Activated CD8-positive, alpha-beta memory T cell treated with anti-CD3 and anti-CD28 coated beads, Interleukin-2, amount 50 U/mL, for 1 hour (primary cell): ENCODE data around the gene INPP5A.

Experiments used
- DNase-seq: peaks from one replicate; pipeline ENCODE4 v3.0.0-alpha.2; 2020; ENCODE audit errors: extremely low read depth

Gene INPP5A

GRCh38 chr10:132518572-132519381 is 18.8 kb upstream of the INPP5A start:
- no peak for DNase-seq

GRCh38 chr10:132519382-132520176 is 18.0 kb upstream of the INPP5A start:
- no peak for DNase-seq

- DNase-seq: no peak
Measured at GRCh38 chr10:132520177-132520811, 17.3 kb upstream of the INPP5A start.

- no peak for DNase-seq
Measured at GRCh38 chr10:132521041-132521465, 16.5 kb upstream of the INPP5A start.

DNA sequence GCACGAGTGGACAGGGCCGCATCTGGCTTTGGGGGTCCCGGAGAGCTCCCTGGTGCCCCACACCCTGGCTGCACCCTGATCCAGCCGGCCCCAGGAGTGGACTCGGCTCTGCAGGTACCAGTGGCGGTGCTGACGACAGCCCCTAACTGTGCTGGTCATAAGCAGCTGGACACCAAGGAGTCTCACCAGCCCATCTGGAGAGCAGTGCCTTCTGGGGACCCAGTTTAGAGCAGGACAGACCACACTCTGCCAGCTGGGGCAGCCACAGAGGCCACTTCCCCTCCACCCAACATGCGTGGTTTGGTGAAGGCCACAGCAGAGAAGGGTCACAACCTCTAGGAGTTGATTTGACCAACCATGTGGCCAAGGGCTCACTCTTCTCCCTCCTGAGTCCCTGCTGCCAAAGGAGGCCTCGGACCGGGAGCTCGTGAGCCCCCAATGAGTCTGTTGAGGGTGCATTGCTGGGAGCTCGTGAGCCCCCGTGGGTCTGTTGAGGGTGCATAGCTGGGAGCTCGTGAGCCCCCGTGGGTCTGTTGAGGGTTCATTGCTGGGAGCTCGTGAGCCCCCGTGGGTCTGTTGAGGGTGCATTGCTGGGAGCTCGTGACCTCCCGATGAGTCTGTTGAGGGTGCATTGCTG is 16.0 kb upstream of the INPP5A start:
- DNase-seq: no peak

DNA sequence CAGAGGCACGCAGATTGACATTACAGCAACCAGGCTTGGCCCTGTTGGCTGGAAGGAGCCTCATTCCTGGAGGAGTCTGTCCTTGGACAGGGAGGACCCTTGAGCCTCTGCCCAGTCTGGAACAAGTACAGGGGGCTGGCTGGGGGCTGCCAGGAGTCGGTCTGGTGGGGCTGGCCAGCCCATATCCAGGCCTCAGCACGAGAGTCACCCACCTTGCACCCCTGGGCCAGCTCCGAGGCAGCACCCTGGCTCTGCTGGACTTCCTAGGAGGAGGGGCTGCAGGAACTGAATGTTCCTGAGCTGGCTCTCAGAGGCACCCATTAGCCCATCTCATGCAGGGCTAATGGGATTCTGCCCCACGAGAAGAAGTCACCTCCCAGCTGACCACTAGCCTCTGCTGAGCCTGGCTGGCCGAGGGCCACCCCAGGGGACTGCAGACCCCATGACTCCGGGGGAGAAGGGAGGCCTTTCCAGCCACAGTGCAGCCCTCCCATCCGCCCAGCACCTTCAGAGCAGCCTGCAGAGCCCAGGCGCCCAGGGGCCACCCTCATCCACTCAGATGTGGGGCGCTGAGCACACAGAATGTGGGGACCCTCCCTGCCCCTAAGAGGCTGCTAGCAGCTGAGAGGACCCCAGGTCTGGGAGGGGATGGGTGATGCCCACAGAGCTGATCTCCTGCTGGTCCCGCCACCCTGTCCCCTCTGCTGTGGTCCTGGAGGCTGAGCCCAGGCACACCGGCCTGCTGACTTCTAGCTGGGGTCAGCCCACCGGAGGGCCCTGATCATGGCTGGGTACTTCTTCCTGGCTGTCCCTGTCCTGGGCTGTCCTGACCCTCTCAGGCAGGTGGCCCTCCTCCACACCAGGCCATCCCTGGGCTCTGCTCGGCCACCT is 14.8 kb upstream of the INPP5A start:
- no peak for DNase-seq

DNA sequence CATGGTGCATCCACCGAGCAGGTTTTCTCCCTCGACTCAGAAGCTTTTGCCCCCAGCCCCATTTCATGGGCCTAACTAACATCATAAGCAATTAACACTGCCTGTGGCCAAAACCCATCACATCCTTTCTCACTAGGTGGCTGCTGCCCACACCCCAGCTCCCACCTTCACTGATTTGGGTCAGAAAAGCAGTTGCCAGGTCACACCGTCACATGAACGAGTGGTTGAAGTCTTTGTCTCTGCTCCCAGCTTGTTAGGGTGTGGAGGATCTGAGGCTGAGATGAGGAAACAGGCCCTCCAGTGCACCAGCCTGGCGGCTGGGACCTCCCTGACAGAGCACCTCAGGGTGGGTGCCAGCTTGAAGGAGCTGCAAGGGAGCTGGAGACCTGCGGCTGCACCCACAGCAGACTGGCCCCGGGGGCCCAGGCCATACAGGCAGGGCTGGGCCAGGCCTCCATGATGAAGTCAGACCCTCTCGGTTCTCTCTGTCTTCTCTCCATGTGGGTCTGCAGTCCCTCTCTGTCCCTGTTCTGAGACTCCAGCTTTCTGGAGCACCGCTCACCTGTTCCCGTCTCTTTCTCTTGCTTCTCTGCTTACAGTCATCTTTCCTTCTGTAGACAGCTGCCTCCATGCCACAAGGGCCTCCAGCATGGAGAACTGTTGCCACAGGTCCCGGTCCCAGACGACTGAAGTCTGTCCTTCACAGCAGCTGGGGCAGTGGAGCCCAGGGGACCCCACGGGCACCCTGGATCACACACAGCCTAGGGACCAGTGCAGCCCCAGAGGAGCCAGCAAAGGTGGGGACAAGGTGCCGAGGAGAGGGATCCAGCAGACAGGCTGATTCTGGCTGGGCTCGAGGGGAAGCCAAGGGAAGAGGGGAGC is 13.8 kb upstream of the INPP5A start:
- DNase-seq: no peak

GRCh38 chr10:132524443-132525285 is 12.9 kb upstream of the INPP5A start:
- DNase-seq: no peak

GRCh38 chr10:132526676-132527075 is 10.9 kb upstream of the INPP5A start:
- DNase-seq: no peak

- DNase-seq: no peak
Measured at GRCh38 chr10:132527339-132528063, 10.1 kb upstream of the INPP5A start.

GRCh38 chr10:132528064-132528691 is 9.4 kb upstream of the INPP5A start:
- DNase-seq: no peak

DNA sequence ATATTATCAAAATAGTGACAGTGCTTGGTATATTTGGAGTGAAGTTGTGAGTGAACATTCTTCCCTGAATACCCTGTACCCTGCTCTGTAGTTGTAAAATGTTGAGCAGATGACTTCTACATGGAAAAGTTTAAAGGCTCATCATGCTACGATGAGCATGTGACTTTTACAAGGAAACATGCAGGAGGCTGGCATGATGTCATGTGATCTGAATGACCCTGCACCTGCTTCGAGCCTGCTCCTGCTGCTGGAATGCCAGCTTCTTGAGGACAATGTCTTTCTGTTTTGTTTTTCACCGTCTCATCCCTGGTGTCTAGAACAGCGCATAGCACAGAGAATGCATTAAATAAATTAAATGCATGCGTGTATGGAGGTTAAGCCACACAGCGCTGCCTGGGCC is 5.4 kb upstream of the INPP5A start:
- no peak for DNase-seq

DNA sequence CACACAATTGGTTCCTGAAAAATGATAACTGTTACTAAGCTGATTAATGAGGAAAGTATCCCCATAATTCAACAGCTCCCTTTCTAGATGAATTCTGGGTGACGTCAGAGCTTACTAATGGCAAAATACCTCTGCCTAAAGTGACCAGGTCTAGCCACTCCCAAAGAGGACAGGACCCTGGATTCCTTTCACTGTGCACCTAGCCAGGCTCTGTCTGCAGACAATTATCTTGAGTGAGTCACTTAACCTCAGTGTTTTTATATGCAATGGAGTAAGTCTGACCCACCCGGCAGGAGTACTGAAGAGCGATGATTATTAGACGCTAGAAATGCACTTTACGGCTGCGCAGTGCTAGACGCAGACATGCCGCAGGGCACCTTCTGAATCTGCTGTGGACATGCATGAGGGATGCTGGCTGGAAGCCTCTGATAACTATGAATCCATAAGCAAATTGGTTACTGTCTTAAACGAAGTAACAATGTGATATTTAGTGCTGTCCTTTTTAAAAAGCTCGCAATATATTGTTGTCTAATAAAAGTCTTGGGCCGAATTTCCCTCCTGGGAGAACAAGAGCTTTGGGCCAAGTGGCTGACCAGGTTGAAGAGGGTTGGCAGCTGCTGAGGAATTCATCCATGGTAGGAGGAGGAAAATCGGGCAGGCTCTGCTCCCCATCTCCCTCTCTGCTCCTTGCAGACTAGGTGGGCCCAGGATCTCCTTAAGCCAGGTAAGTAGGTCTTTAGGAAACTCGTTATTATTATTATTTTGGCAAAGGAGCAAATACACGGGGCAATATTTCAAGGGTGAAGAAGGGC is 4.6 kb upstream of the INPP5A start:
- DNase-seq: no peak

DNA sequence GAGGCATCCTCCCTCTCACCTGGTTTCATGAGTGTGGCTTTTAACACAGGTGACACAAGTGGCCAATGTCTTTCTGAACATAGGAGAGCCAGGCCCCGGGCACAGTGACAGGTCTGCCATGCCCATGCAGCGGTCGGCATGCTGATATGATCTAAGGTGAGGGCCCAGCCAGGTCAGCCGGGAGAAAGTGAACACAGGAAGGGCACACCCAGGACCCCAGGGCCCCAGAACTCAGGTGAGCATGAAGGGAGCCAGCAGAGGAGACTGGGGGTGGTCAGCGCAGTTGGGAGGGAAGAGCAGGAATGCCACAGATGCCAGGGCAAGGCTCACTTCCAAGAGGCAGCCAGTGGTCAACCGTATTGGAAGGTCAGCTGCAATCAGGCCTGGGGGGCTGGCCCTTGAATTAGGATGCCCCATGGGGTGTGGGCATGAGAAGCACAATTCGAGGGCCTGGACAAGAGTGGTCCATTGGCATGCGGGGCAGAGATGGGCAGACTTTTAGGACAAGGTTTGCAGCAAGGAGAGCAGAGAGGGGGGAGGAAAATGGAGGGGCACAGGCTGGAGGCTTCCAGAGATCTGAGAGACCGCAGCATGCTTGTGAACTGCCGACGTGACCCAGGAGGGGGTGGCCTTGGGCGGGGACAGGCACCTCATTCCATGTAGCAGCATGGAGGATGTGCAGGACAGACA is 3.9 kb upstream of the INPP5A start:
- no peak for DNase-seq

- DNase-seq: no peak
Measured at GRCh38 chr10:132534391-132535064, 3.1 kb upstream of the INPP5A start.

DNA sequence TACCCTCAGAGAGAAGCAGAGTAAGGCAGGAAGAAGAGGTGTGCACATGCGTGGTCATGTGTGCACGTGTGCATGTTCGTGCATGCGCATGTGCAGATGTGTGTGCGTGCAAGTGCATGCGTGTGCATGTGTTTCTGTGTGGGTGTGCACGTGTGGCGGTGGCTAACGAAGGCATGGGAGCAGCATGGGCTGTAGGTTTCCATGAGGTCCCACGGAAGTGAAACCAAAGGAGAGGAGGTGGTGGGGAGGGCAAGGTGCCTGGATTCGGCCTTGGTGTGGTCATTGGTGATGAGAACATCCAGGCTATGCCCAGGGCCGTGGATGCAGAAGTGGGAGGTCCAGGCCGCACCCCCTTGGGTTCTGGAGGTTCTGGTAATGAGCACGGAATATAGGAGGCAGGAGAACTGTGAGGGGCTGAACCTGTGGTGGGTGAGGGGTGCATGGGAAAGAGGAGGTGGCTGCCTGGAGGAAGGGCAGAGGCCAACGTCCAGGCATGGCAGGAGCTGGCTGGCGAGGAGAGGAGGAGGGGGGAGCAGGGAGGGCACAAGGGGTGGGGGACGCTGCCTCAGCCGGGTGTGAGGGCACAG is 2.4 kb upstream of the INPP5A start:
- DNase-seq: no peak
